Cardiac muscle cell (in vitro differentiated cells and primary cell): ENCODE data around the gene CD200R1L. TPM values are rescaled to one million over a fixed set of nuclear protein-coding genes. Genes with fewer than 3 reads are reported as not detected.

ENCODE experiments used
- DNase-seq, 2 donors: peaks; one replicate each; pipeline versions ENCODE4 v3.0.0 to v3.0.0-alpha.2; 2010 to 2017; ENCODE audit warnings: low read depth in 1 of 2, low spot score in 1 of 2
- H3K27ac ChIP-seq: fragments of 200-600 bp; sonication (generic); 2 replicates; pipeline ENCODE4 v1.5.1; 2016
- H3K27me3 ChIP-seq: fragments of 200-600 bp; sonication (generic); 2 replicates; pipeline ENCODE4 v1.6.0; 2016; ENCODE audit warnings: control low read depth
- H3K36me3 ChIP-seq: fragments of 200-600 bp; sonication (generic); 2 replicates; pipeline ENCODE4 v1.5.1; 2016; ENCODE audit warnings: control low read depth
- H3K4me1 ChIP-seq: fragments of 200-600 bp; sonication (generic); 2 replicates; pipeline ENCODE4 v1.8.1; 2017; ENCODE audit warnings: low read depth, mild to moderate bottlenecking, mixed run types
- H3K4me3 ChIP-seq: fragments of 200-600 bp; sonication (generic); 2 replicates; pipeline ENCODE4 v1.5.1; 2016; ENCODE audit warnings: mild to moderate bottlenecking
- H3K9me3 ChIP-seq: fragments of 200-600 bp; sonication (generic); 2 replicates; pipeline ENCODE4 v1.5.1; 2017; ENCODE audit warnings: low read depth, mild to moderate bottlenecking, control low read depth
- polyA plus RNA-seq: library from polyadenylated mRNA; unstranded; fragments of >200 nt; fragmentation: Nextera tagmentation; extraction: Ambion mirVana; gene quantifications from 2 replicates; pipeline ENCODE4 v1.2.1, GENCODE V29; 2016
- total RNA-seq: library from RNA; depleted of rRNA; stranded (reverse); fragments of >200 nt; gene quantifications from 2 replicates; pipeline ENCODE4 v1.2.3, GENCODE V29; 2016
- TF ChIP-seq, protein P1 (sequence below): IDR thresholded peaks from 2 replicates; pipeline ENCODE4 v1.5.1; 2012; ENCODE audit warnings: low read depth, mild to moderate bottlenecking, low read length

CD200R1L gene
- total and polyA plus RNA-seq, 2 experiments from 2014 or later, result not detected

DNA sequence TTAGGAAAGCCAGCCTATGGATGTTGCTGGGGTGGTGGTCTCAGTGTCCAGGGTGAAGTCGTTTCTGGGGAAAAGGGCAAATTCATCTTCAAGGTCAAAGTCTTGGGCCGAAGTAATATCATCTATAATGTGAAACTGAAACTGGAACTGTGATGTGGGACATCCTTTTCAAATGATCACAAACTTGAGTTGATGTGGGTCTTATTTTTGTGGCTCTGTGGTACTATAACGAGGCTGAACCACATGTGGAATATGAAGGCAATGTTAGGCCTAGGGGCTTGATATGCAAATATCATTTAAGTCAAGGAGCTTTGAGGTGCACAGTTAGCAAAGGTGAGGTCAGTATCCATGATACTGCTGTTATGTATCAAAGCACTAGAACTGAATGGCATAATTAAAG is 1.5 kb upstream of the CD200R1L start:
- H3K27ac ChIP-seq, result no peak overlapping the region
- no peaks in the 10 kb centered on the region for H3K36me3 ChIP-seq
- no peaks in the 10 kb centered on the region for H3K27me3 ChIP-seq
- DNase-seq, result no peak
- no peaks in the 10 kb centered on the region for H3K9me3 ChIP-seq
- H3K4me1 ChIP-seq, result no peaks in the 10 kb centered on the region
- TF ChIP-seq, protein P1, sequence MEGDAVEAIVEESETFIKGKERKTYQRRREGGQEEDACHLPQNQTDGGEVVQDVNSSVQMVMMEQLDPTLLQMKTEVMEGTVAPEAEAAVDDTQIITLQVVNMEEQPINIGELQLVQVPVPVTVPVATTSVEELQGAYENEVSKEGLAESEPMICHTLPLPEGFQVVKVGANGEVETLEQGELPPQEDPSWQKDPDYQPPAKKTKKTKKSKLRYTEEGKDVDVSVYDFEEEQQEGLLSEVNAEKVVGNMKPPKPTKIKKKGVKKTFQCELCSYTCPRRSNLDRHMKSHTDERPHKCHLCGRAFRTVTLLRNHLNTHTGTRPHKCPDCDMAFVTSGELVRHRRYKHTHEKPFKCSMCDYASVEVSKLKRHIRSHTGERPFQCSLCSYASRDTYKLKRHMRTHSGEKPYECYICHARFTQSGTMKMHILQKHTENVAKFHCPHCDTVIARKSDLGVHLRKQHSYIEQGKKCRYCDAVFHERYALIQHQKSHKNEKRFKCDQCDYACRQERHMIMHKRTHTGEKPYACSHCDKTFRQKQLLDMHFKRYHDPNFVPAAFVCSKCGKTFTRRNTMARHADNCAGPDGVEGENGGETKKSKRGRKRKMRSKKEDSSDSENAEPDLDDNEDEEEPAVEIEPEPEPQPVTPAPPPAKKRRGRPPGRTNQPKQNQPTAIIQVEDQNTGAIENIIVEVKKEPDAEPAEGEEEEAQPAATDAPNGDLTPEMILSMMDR, result no peak
- no peak overlapping the region for H3K4me3 ChIP-seq

DNA sequence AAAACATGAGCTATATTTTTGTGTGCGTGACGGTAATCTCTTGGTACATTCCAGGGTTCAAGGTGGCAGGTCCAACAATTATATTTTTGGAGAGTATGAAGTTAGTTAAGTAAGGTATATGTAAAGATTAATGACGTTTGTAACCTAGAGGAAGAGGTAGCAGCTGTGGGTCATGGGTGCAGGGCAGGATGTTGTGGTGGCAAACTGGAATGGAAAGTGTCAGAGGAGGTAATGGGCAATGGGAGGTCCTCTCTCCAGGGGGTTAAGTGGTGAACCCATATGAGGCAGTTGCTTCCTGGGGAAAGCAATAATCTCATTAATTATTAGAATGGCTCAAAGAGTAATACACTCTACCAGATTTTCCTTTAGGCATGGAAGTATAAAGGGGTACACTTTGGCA is 1.0 kb upstream of the CD200R1L start:
- DNase-seq, result no peak
- no peak overlapping the region for H3K27ac ChIP-seq
- TF ChIP-seq, protein P1, result no peak
- no peaks in the 10 kb centered on the region for H3K36me3 ChIP-seq
- H3K4me1 ChIP-seq, result no peaks in the 10 kb centered on the region
- no peak overlapping the region for H3K4me3 ChIP-seq
- H3K27me3 ChIP-seq, result no peaks in the 10 kb centered on the region
- H3K9me3 ChIP-seq, result no peaks in the 10 kb centered on the region

DNA sequence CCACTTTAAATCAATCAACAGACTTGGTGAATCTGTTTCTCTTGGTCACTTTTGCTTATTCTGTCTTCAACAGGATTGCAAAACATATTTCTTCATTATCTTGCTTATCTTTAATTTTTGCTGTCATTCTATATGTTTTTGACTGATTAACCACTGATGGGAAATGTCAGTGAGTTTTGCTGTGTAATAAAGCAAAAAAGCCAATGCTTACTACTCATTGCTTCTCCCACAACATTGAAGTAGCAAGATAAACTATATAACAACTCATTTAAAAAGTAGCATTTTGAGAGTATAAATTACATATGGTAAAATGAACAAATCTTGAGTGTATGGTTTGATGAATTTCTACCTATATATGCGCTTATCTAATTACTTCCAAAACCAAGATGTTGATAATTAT is 892 bp downstream of the CD200R1L start:
- H3K27me3 ChIP-seq, result no peaks in the 10 kb centered on the region
- TF ChIP-seq, protein P1, result no peak
- H3K4me1 ChIP-seq, result no peaks in the 10 kb centered on the region
- DNase-seq, result no peak
- H3K4me3 ChIP-seq, result no peak overlapping the region
- H3K36me3 ChIP-seq, result no peaks in the 10 kb centered on the region
- H3K9me3 ChIP-seq, result no peaks in the 10 kb centered on the region
- no peak overlapping the region for H3K27ac ChIP-seq

DNA sequence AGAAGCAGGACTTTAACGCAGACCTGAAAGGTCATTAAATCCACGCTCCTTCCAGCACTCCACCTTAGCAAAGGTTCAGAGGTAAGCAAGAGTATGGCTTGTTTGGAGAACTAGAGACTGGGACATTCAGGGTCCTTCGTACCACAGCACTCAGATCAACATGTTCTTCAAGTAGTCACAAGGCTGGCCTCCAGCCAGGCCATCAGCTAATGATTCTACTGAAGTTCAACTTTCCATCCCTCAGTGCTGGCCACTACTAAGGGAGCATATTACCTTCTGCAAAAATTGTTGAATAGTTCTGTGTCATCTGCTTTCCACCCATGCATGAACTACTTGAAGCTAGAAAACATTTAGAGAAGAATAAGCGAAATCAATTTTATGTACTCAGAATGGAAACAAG is 17.6 kb downstream of the CD200R1L start:
- no peaks in the 10 kb centered on the region for H3K9me3 ChIP-seq
- TF ChIP-seq, protein P1, result no peak
- no peak for DNase-seq
- no peaks in the 10 kb centered on the region for H3K4me1 ChIP-seq
- H3K27me3 ChIP-seq, result no peaks in the 10 kb centered on the region
- no peak overlapping the region for H3K4me3 ChIP-seq
- H3K27ac ChIP-seq, result no peak overlapping the region
- no peaks in the 10 kb centered on the region for H3K36me3 ChIP-seq

DNA sequence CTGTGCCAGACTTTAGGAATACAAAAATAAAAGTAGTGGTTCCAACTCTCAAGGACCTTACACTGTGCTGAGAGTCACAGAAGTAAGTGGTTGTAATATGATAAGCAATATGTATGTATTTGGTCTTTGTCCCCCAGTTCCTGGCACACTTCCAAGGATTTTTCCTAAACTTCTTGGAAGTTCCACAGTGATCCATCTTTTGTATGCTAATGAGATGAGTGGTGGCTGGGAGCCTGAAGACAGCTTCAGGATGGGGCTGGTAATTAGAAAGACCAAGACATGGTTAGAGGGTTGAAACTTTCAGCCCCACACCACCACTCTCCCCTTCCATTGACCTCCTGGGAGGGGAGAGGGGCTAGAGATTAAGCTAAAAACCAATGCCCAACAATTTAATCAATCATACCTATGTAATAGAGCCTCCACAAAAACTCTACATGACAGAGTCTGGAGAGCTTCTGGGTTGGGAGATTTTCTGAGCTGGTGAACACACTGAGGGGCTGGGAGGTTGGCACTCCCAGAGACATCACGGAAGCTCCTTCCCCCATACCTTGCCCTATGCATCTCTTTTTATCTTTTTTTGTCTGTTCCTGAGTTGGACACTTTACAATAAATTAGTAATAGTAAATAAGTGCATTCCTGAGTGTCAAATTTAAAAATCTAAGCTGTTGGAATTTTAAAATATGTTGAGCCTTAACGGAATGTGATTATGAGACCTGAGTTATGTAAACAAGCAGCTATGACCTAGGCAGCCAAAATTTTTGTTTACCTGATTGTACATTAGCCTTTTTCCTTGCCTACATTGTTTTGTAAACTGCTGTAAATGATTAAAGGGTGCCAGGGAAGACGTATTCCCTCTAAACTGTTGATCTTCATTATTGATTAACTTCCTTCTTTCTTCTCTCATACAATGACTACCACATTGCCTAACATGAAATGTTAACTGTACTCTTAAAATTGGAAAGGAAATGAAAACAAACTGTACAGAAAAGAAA is 24.3 kb downstream of the CD200R1L start:
- no peak overlapping the region for H3K4me3 ChIP-seq
- no peak overlapping the region for H3K27ac ChIP-seq
- H3K27me3 ChIP-seq, result no peaks in the 10 kb centered on the region
- TF ChIP-seq, protein P1, result no peak
- H3K4me1 ChIP-seq, result no peaks in the 10 kb centered on the region
- no peaks in the 10 kb centered on the region for H3K36me3 ChIP-seq
- no peak for DNase-seq
- no peaks in the 10 kb centered on the region for H3K9me3 ChIP-seq
